Prostate gland (tissue), 2 donors: ENCODE data around the gene TRAF3. TPM values are rescaled to one million over a fixed set of nuclear protein-coding genes. Genes with fewer than 3 reads are reported as not detected.

Experiments used
- DNase-seq: peaks from one replicate; pipeline ENCODE4 v3.0.0-alpha.2; 2019; ENCODE audit warnings: low spot score
- H3K27ac ChIP-seq, 2 donors: fragments of 200-600 bp; sonication (generic); 2 replicates each; pipeline ENCODE4 v1.5.1; 2017 to 2019
- H3K27me3 ChIP-seq: fragments of 200-600 bp; sonication (generic); replicated peaks from 2 replicates; pipeline ENCODE4 v1.5.1; 2019; ENCODE audit not compliant: insufficient read depth
- H3K36me3 ChIP-seq, 2 donors: fragments of 200-600 bp; sonication (generic); 1 replicate in 1 of 2; 2 replicates in 1 of 2; pipeline versions ENCODE4 v1.5.1 to v1.8.1; 2017 to 2019
- H3K4me1 ChIP-seq: fragments of 200-600 bp; sonication (generic); replicated peaks from 2 replicates; pipeline ENCODE4 v1.5.1; 2019
- H3K4me3 ChIP-seq, 2 donors: fragments of 200-600 bp; sonication (generic); 2 replicates each; pipeline ENCODE4 v1.5.1; 2017 to 2019
- H3K9me3 ChIP-seq: fragments of 200-600 bp; sonication (generic); 2 replicates; pipeline ENCODE4 v1.5.1; 2017
- POLR2A ChIP-seq: fragments of 450-650 bp; IDR thresholded peaks from one replicate; pipeline ENCODE4 v1.6.1; 2016; ENCODE audit warnings: antibody characterized with exemption, mild to moderate bottlenecking
- POLR2AphosphoS5 ChIP-seq: sonication (generic); formaldehyde crosslinking; IDR thresholded peaks from one replicate; pipeline ENCODE4 v1.6.1; 2017; ENCODE audit warnings: antibody characterized with exemption
- WGBS: methylation state at CpG from one replicate; pipeline ENCODE4 v1.1.5; 2018; 5-methylcytosine and 5-hydroxymethylcytosine counted together
- intact Hi-C: fragments of 100-400 bp; cut with DNase I; formaldehyde crosslinking; loops from one replicate; pipeline ENCODE4 v1.14.2; 2022
- total RNA-seq, 2 donors: library from RNA; depleted of rRNA; stranded (reverse); fragments of >200 nt; gene quantifications; one replicate each; pipeline ENCODE4 v1.1.0, GENCODE V29; 2016
- TF ChIP-seq, protein P1 (sequence below), 4 experiments: fragments of 200-600 bp in 2 of 4; fragments of 450-650 bp in 2 of 4; sonication (generic) in 2 of 4; IDR thresholded peaks; 1 replicate in 3 of 4; 2 replicates in 1 of 4; pipeline ENCODE4 v1.5.1; 2016 to 2019; ENCODE audit warnings: antibody characterized with exemption in 4 of 4, mild to moderate bottlenecking in 2 of 4, moderate library complexity in 2 of 4

Gene TRAF3
- total RNA-seq, 2 donors from 2014 or later, result 8.3 to 22.0 TPM

GRCh38 chr14:102901633-102902032, 124.4 kb downstream of the TRAF3 start:
- no peak overlapping the region for H3K27ac ChIP-seq
- H3K27me3 ChIP-seq, result no peaks in the 10 kb centered on the region
- WGBS, result 85% methylated on average over 4 of the region's 4 CpGs
- no peaks in the 10 kb centered on the region for H3K36me3 ChIP-seq
- intact Hi-C loops, result no loop called here
- H3K4me1 ChIP-seq, result no peaks in the 10 kb centered on the region
- DNase-seq, result no peak
- no peak for TF ChIP-seq POLR2A
- TF ChIP-seq, protein P1, sequence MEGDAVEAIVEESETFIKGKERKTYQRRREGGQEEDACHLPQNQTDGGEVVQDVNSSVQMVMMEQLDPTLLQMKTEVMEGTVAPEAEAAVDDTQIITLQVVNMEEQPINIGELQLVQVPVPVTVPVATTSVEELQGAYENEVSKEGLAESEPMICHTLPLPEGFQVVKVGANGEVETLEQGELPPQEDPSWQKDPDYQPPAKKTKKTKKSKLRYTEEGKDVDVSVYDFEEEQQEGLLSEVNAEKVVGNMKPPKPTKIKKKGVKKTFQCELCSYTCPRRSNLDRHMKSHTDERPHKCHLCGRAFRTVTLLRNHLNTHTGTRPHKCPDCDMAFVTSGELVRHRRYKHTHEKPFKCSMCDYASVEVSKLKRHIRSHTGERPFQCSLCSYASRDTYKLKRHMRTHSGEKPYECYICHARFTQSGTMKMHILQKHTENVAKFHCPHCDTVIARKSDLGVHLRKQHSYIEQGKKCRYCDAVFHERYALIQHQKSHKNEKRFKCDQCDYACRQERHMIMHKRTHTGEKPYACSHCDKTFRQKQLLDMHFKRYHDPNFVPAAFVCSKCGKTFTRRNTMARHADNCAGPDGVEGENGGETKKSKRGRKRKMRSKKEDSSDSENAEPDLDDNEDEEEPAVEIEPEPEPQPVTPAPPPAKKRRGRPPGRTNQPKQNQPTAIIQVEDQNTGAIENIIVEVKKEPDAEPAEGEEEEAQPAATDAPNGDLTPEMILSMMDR (IDR thresholded peaks at IDR 0.05), result no peak
- TF ChIP-seq POLR2AphosphoS5, result no peak
- H3K4me3 ChIP-seq, result no peak overlapping the region
- no peaks in the 10 kb centered on the region for H3K9me3 ChIP-seq

DNA sequence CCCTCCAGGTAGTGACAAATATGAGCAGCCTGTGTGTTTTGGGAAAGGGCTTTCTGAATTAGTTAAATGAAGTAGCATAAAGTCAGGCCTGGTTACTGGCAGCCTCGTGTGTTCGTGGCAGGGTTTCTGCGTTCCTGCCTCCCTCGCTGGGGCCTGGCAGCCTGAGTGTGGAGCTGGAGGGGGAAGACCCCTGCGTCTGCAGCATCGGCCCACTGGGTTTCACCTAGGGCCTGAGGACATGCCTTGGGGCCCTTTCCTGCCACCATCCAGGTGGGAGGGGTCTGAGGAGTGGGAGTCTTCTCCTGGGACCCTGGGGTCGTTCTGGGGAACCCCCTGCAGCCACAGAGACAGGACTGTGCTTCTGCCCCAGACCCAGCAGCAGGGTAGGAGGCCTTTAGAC, 124.8 kb downstream of the TRAF3 start:
- DNase-seq, result no peak
- 86% methylated on average over 7 of the region's 7 CpGs for WGBS
- intact Hi-C loops, result no loop called here
- no peaks in the 10 kb centered on the region for H3K4me1 ChIP-seq
- TF ChIP-seq POLR2AphosphoS5, result no peak
- TF ChIP-seq POLR2A, result no peak
- TF ChIP-seq, protein P1 (IDR thresholded peaks at IDR 0.05), result no peak
- H3K27me3 ChIP-seq, result no peaks in the 10 kb centered on the region
- no peak overlapping the region for H3K27ac ChIP-seq
- no peaks in the 10 kb centered on the region for H3K36me3 ChIP-seq
- H3K4me3 ChIP-seq, result no peak overlapping the region
- H3K9me3 ChIP-seq, result no peaks in the 10 kb centered on the region

DNA sequence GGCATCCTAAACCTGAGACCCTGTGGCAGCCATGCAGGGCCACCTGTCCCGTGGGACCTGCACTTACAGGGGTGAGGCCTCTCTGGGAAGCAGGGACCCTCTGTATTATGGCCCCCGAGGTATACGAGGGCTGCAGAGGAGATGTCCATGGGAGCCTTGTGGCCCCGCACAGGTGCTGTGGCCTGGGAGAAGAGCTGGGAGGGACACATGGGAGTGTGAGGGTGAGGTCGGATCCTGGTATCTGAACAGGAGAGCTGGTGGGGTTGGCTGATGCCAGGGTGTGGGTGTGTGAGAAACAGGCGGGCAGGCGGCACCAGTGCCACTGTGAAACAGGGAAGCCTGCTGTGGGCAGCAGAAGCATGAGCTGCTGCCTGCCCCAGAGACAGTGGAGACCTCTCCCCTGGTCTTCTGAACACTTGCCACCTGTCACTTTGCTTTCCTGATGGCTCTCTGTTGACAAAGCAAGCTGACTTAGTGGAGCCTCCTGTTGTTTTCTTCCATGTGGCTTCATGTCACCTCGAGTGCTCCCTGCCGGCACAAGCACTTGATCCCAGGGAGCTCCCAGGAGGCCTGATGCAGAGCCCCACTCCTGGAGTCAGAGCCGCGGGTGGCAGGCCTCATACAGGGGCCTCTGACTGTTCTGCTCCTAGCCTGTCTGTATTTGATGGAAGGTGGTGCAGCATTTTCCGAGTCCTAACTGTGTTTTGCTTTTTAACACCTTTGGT, 125.4 kb downstream of the TRAF3 start:
- no peaks in the 10 kb centered on the region for H3K27me3 ChIP-seq
- H3K9me3 ChIP-seq, result no peaks in the 10 kb centered on the region
- TF ChIP-seq, protein P1 (IDR thresholded peaks at IDR 0.05), result no peak
- TF ChIP-seq POLR2AphosphoS5, result no peak
- TF ChIP-seq POLR2A, result no peak
- no peak overlapping the region for H3K4me3 ChIP-seq
- WGBS, result 95% methylated on average over 12 of the region's 12 CpGs
- intact Hi-C loops, result no loop called here
- no peak overlapping the region for H3K27ac ChIP-seq
- no peaks in the 10 kb centered on the region for H3K4me1 ChIP-seq
- H3K36me3 ChIP-seq, result no peaks in the 10 kb centered on the region
- DNase-seq, result no peak

GRCh38 chr14:102903248-102903888, 126.1 kb downstream of the TRAF3 start:
- TF ChIP-seq POLR2A (no peak), POLR2AphosphoS5 (no peak)
- TF ChIP-seq, protein P1 (IDR thresholded peaks at IDR 0.05), result no peak
- Histone ChIP-seq H3K27ac (no peak overlapping the region), H3K4me1 (no peaks in the 10 kb centered on the region)

More at GRCh38 chr14:102903248-102903888, 126.1 kb downstream of the TRAF3 start:
- Histone ChIP-seq H3K4me3 (no peak overlapping the region), H3K27me3 (no peaks in the 10 kb centered on the region), H3K9me3 (no peaks in the 10 kb centered on the region), H3K36me3 (no peaks in the 10 kb centered on the region)
- WGBS, result 87% methylated on average over 29 of the region's 29 CpGs
- intact Hi-C loops, result no loop called here
- DNase-seq, result no peak
